ENCODE results near the gene RANBP3. TPM values are rescaled to one million over a fixed set of nuclear protein-coding genes. Genes with fewer than 3 reads are reported as not detected.

RANBP3 gene
- total RNA-seq, 3 donors from 2014 or later (not counting 1 experiment from before 2014, with no cell fraction given), result 73.9 to 95.2 (median 89.7) TPM

GRCh38 chr19:5973376-5973775 lies 4.6 kb downstream of the RANBP3 start:
- Mint-ChIP-seq H3K9me3 (no peaks in the 10 kb centered on the region), H3K27me3 (ENCODE audit: low read depth in 2 of 2) (no peaks in the 10 kb centered on the region), H3K36me3 (no peaks in the 10 kb centered on the region), H3K4me1 (peaks cover 56 to 77% of the 10 kb centered on the region in 2 donors), H3K27ac (no peak overlapping the region), H3K4me3 (no peak overlapping the region)
- Histone ChIP-seq H3K27ac (ENCODE audit: low read length) (no peak overlapping the region), H3K4me1 (ENCODE audit: control insufficient read depth, insufficient read depth, low read length) (peaks cover 43% of the 10 kb centered on the region), H3K4me3 (ENCODE audit: low read length) (no peak overlapping the region), H3K27me3 (ENCODE audit: control insufficient read depth, insufficient read depth, low read length) (no peaks in the 10 kb centered on the region), H3K9me3 (ENCODE audit: control insufficient read depth, insufficient read depth, low read length) (no peaks in the 10 kb centered on the region), H3K36me3 (ENCODE audit: control insufficient read depth, insufficient read depth, low read length) (peaks cover 13% of the 10 kb centered on the region)
- no peak for ATAC-seq
- intact Hi-C loops (cut with micrococcal nuclease), result no loop called here
- TF ChIP-seq, protein P1, sequence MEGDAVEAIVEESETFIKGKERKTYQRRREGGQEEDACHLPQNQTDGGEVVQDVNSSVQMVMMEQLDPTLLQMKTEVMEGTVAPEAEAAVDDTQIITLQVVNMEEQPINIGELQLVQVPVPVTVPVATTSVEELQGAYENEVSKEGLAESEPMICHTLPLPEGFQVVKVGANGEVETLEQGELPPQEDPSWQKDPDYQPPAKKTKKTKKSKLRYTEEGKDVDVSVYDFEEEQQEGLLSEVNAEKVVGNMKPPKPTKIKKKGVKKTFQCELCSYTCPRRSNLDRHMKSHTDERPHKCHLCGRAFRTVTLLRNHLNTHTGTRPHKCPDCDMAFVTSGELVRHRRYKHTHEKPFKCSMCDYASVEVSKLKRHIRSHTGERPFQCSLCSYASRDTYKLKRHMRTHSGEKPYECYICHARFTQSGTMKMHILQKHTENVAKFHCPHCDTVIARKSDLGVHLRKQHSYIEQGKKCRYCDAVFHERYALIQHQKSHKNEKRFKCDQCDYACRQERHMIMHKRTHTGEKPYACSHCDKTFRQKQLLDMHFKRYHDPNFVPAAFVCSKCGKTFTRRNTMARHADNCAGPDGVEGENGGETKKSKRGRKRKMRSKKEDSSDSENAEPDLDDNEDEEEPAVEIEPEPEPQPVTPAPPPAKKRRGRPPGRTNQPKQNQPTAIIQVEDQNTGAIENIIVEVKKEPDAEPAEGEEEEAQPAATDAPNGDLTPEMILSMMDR (IDR thresholded peaks at IDR 0.05), result no peak
- 96% methylated on average over 5 of the region's 5 CpGs for WGBS (ENCODE audit: insufficient coverage)
- no peak for DNase-seq

- Mint-ChIP-seq H3K9me3 (no peaks in the 10 kb centered on the region), H3K27me3 (ENCODE audit: low read depth in 2 of 2) (no peaks in the 10 kb centered on the region), H3K4me3 (no peak overlapping the region), H3K27ac (peak overlapping the region; percentile 70 to 75), H3K4me1 (peaks cover 61 to 79% of the 10 kb centered on the region in 2 donors), H3K36me3 (no peaks in the 10 kb centered on the region)
- TF ChIP-seq, protein P1 (IDR thresholded peaks at IDR 0.05), result no peak
- H3K36me3 ChIP-seq (ENCODE audit: control insufficient read depth, insufficient read depth, low read length), result peaks cover 13% of the 10 kb centered on the region
- no peak for DNase-seq
- H3K27ac ChIP-seq (ENCODE audit: low read length), result no peak overlapping the region
- no peaks in the 10 kb centered on the region for H3K9me3 ChIP-seq (ENCODE audit: control insufficient read depth, insufficient read depth, low read length)
- intact Hi-C loops (cut with micrococcal nuclease), result no loop called here
- 86% methylated on average over 9 of the region's 9 CpGs for WGBS (ENCODE audit: insufficient coverage)
- H3K4me1 ChIP-seq (ENCODE audit: control insufficient read depth, insufficient read depth, low read length), result peaks cover 51% of the 10 kb centered on the region
- H3K27me3 ChIP-seq (ENCODE audit: control insufficient read depth, insufficient read depth, low read length), result no peaks in the 10 kb centered on the region
- ATAC-seq, result no peak
- no peak overlapping the region for H3K4me3 ChIP-seq (ENCODE audit: low read length)
Measured at GRCh38 chr19:5972355-5972731, 5.6 kb downstream of the RANBP3 start.

- Mint-ChIP-seq H3K27me3 (ENCODE audit: low read depth in 2 of 2) (no peaks in the 10 kb centered on the region), H3K36me3 (no peaks in the 10 kb centered on the region), H3K9me3 (no peaks in the 10 kb centered on the region), H3K4me1 (peaks cover 62 to 79% of the 10 kb centered on the region in 2 donors), H3K4me3 (no peak overlapping the region), H3K27ac (peak overlapping the region; percentile 70 to 75)
- no CpG with 5 or more reads among the region's 2 CpGs for WGBS (ENCODE audit: insufficient coverage)
- ATAC-seq (no peak), DNase-seq (no peak)
- intact Hi-C loops (cut with micrococcal nuclease), result no loop called here
- Histone ChIP-seq H3K4me3 (ENCODE audit: low read length) (no peak overlapping the region), H3K27ac (ENCODE audit: low read length) (no peak overlapping the region), H3K36me3 (ENCODE audit: control insufficient read depth, insufficient read depth, low read length) (peaks cover 15% of the 10 kb centered on the region), H3K27me3 (ENCODE audit: control insufficient read depth, insufficient read depth, low read length) (no peaks in the 10 kb centered on the region), H3K9me3 (ENCODE audit: control insufficient read depth, insufficient read depth, low read length) (no peaks in the 10 kb centered on the region), H3K4me1 (ENCODE audit: control insufficient read depth, insufficient read depth, low read length) (peaks cover 46% of the 10 kb centered on the region)
- TF ChIP-seq, protein P1 (IDR thresholded peaks at IDR 0.05), result no peak
Measured at GRCh38 chr19:5971714-5972354, 6.1 kb downstream of the RANBP3 start.

GRCh38 chr19:5969476-5969875 lies 8.5 kb downstream of the RANBP3 start:
- DNase-seq (no peak), ATAC-seq (no peak)
- intact Hi-C loops (cut with micrococcal nuclease), result no loop called here
- no peak overlapping the region for H3K4me3 Mint-ChIP-seq
- H3K36me3 Mint-ChIP-seq, result no peaks in the 10 kb centered on the region
- Histone ChIP-seq H3K36me3 (ENCODE audit: control insufficient read depth, insufficient read depth, low read length) (peaks cover 11% of the 10 kb centered on the region), H3K27ac (ENCODE audit: low read length) (no peak overlapping the region), H3K4me3 (ENCODE audit: low read length) (no peak overlapping the region), H3K9me3 (ENCODE audit: control insufficient read depth, insufficient read depth, low read length) (no peaks in the 10 kb centered on the region), H3K4me1 (ENCODE audit: control insufficient read depth, insufficient read depth, low read length) (peaks cover 43% of the 10 kb centered on the region), H3K27me3 (ENCODE audit: control insufficient read depth, insufficient read depth, low read length) (no peaks in the 10 kb centered on the region)
- no peaks in the 10 kb centered on the region for H3K9me3 Mint-ChIP-seq
- TF ChIP-seq, protein P1 (IDR thresholded peaks at IDR 0.05), result no peak
- 97% methylated on average over 8 of the region's 8 CpGs for WGBS (ENCODE audit: insufficient coverage)
- no peak overlapping the region for H3K27ac Mint-ChIP-seq
- H3K4me1 Mint-ChIP-seq, result peaks cover 54 to 77% of the 10 kb centered on the region in 2 donors
- no peaks in the 10 kb centered on the region for H3K27me3 Mint-ChIP-seq (ENCODE audit: low read depth in 2 of 2)

Data from natural killer cell (primary cell).